T-helper 9 cell (primary cell): Measurements from ENCODE around the gene DSCAM.
"Not testable (repeated sequence)": the region's sequence is repeated elsewhere in the genome, so short reads cannot be mapped to it uniquely, and the experiment has no call there.

Experiments
- DNase-seq: peaks from one replicate; pipeline ENCODE4 v3.0.0-alpha.2; 2020

Gene DSCAM

GRCh38 chr21:40377135-40377534 lies 469.8 kb downstream of the DSCAM start:
- no peak for DNase-seq

- no peak for DNase-seq
These were observed 473.2 kb downstream of the DSCAM start for GRCh38 chr21:40373761-40374160.

- no peak for DNase-seq
These were observed 474.5 kb downstream of the DSCAM start for GRCh38 chr21:40372506-40372905.

GRCh38 chr21:40371329-40371728 lies 475.6 kb downstream of the DSCAM start:
- DNase-seq: no peak

GRCh38 chr21:40356644-40357043 lies 490.3 kb downstream of the DSCAM start:
- no peak for DNase-seq

- DNase-seq: no peak
These were observed 491.9 kb downstream of the DSCAM start for GRCh38 chr21:40355076-40355475.

GRCh38 chr21:40351006-40351405 lies 496.0 kb downstream of the DSCAM start:
- no peak for DNase-seq

GRCh38 chr21:40349591-40349990 lies 497.4 kb downstream of the DSCAM start:
- DNase-seq: no peak

- DNase-seq: no peak
These were observed 501.1 kb downstream of the DSCAM start for GRCh38 chr21:40345711-40346321.

GRCh38 chr21:40340357-40340756 lies 506.6 kb downstream of the DSCAM start:
- no peak for DNase-seq

GRCh38 chr21:40339050-40339449 lies 507.9 kb downstream of the DSCAM start:
- no peak for DNase-seq

- no peak for DNase-seq
These were observed 509.0 kb downstream of the DSCAM start for GRCh38 chr21:40337981-40338380.

- no peak for DNase-seq
These were observed 511.3 kb downstream of the DSCAM start for GRCh38 chr21:40335704-40336103.

- DNase-seq: no peak
These were observed 512.8 kb downstream of the DSCAM start for GRCh38 chr21:40334159-40334558.

GRCh38 chr21:40333731-40334130 lies 513.2 kb downstream of the DSCAM start:
- DNase-seq: no peak

- no peak for DNase-seq
These were observed 515.2 kb downstream of the DSCAM start for GRCh38 chr21:40331804-40332203.

- DNase-seq: no peak
These were observed 515.8 kb downstream of the DSCAM start for GRCh38 chr21:40331172-40331571.

GRCh38 chr21:40324389-40324788 lies 522.6 kb downstream of the DSCAM start:
- DNase-seq: no peak

- DNase-seq: not testable (repeated sequence)
These were observed 526.2 kb downstream of the DSCAM start for GRCh38 chr21:40320718-40321117.

GRCh38 chr21:40318371-40318770 lies 528.6 kb downstream of the DSCAM start:
- no peak for DNase-seq

- DNase-seq: no peak
These were observed 530.9 kb downstream of the DSCAM start for GRCh38 chr21:40316104-40316503.

GRCh38 chr21:40315626-40316025 lies 531.3 kb downstream of the DSCAM start:
- DNase-seq: no peak

GRCh38 chr21:40313260-40313659 lies 533.7 kb downstream of the DSCAM start:
- no peak for DNase-seq

- DNase-seq: no peak
These were observed 546.7 kb downstream of the DSCAM start for GRCh38 chr21:40300300-40300699.

GRCh38 chr21:40299451-40299850 lies 547.5 kb downstream of the DSCAM start:
- DNase-seq: no peak
